Keratinocyte (primary cell): ENCODE measurements around the gene NEIL1. TPM values are rescaled to one million over a fixed set of nuclear protein-coding genes. Genes with fewer than 3 reads are reported as not detected.
A peak's percentile ranks its signal among the peaks of the same experiment; 100 is the strongest.

Experiments used
- DNase-seq: peaks from one replicate; pipeline ENCODE4 v3.0.0-alpha.2; 2011; ENCODE audit warnings: low read depth, missing footprints, low spot score
- FAIRE-seq: peaks from 2 replicates; lab custom pipeline; 2011; peaks lifted over from hg19 to GRCh38; lab: Jason Lieb, UNC
- H2AFZ ChIP-seq: 2 replicates; pipeline ENCODE4 v1.6.0; 2012; ENCODE audit warnings: low read length, control low read depth, inconsistent platforms; ENCODE audit not compliant: control insufficient read depth
- H3K27ac ChIP-seq: 2 replicates; pipeline ENCODE4 v1.5.1; 2011; ENCODE audit warnings: low read length; ENCODE audit not compliant: control insufficient read depth, insufficient read depth
- H3K27me3 ChIP-seq: 3 replicates; pipeline ENCODE4 v1.6.0; 2011; ENCODE audit warnings: low read length; ENCODE audit not compliant: control insufficient read depth, insufficient read depth; ENCODE audit errors: extremely low read depth
- H3K36me3 ChIP-seq, 2 experiments: 2 replicates in 1 of 2; 3 replicates in 1 of 2; pipeline ENCODE4 v1.5.1; 2011; ENCODE audit warnings: low read length in 2 of 2, mild to moderate bottlenecking in 1 of 2; ENCODE audit not compliant: control insufficient read depth in 2 of 2, insufficient read depth in 2 of 2; ENCODE audit errors: extremely low read depth in 1 of 2
- H3K4me1 ChIP-seq: 3 replicates; pipeline ENCODE4 v1.5.1; 2011; ENCODE audit warnings: low read length; ENCODE audit not compliant: control insufficient read depth, insufficient read depth; ENCODE audit errors: extremely low read depth
- H3K4me2 ChIP-seq: 3 replicates; pipeline ENCODE4 v1.6.0; 2011; ENCODE audit warnings: low read depth, low read length; ENCODE audit not compliant: control insufficient read depth, insufficient read depth; ENCODE audit errors: extremely low read depth
- H3K4me3 ChIP-seq, 3 experiments: fragments of 200-600 bp in 1 of 3; sonication (generic) in 1 of 3; 2 replicates in 2 of 3; 3 replicates in 1 of 3; pipeline ENCODE4 v1.5.1; 2011 to 2016; ENCODE audit warnings: low read length in 3 of 3, mild to moderate bottlenecking in 3 of 3, control low read depth in 2 of 3, inconsistent platforms in 1 of 3, low read depth in 1 of 3, mixed read lengths in 1 of 3, mixed run types in 1 of 3, moderate library complexity in 1 of 3; ENCODE audit not compliant: control insufficient read depth in 2 of 3, insufficient read depth in 2 of 3; ENCODE audit errors: extremely low read depth in 1 of 3
- H3K79me2 ChIP-seq: 2 replicates; pipeline ENCODE4 v1.6.0; 2012; ENCODE audit warnings: low read length; ENCODE audit not compliant: control insufficient read depth, insufficient read depth
- H3K9ac ChIP-seq: 3 replicates; pipeline ENCODE4 v1.6.0; 2011; ENCODE audit warnings: low read length; ENCODE audit not compliant: control insufficient read depth, insufficient read depth; ENCODE audit errors: extremely low read depth
- H3K9me1 ChIP-seq: 3 replicates; pipeline ENCODE4 v1.6.0; 2011; ENCODE audit warnings: low read length; ENCODE audit not compliant: control insufficient read depth, insufficient read depth; ENCODE audit errors: extremely low read depth
- H3K9me3 ChIP-seq: 2 replicates; pipeline ENCODE4 v1.5.1; 2012; ENCODE audit warnings: low read depth, low read length; ENCODE audit not compliant: control insufficient read depth
- H4K20me1 ChIP-seq: 3 replicates; pipeline ENCODE4 v1.6.0; 2011; ENCODE audit warnings: low read length; ENCODE audit not compliant: control insufficient read depth, insufficient read depth; ENCODE audit errors: extremely low read depth
- EZH2 ChIP-seq: IDR thresholded peaks from one replicate; pipeline ENCODE4 v1.6.1; 2012; ENCODE audit warnings: inconsistent platforms, mild to moderate bottlenecking, low read length, moderate library complexity
- dilution Hi-C: fragments of 300-500 bp; cut with MboI; formaldehyde crosslinking; loops from one replicate; pipeline ENCODE4 v1.7.0; 2020; ENCODE audit warnings: low sequenced_read_pairs; ENCODE audit not compliant: extremely low pct_ligation_motif_present
- polyA plus RNA-seq, 5 experiments: library from polyadenylated mRNA; depleted of rRNA in 3 of 5; stranded (reverse) in 3 of 5; stranded (forward) in 1 of 5; unstranded in 1 of 5; fragments of >200 nt; gene quantifications; 1 replicate in 1 of 5; 2 replicates in 3 of 5; 3 replicates in 1 of 5; pipeline versions ENCODE4 v1.2.1 to v1.2.3, GENCODE V29; 2011 to 2012; ENCODE audit warnings: missing spikeins in 2 of 5, low read depth in 1 of 5, low replicate concordance in 1 of 5
- TF ChIP-seq, protein P1 (sequence below), 3 experiments: IDR thresholded peaks in 1 of 3; conservative IDR thresholded peaks in 1 of 3; optimal IDR thresholded peaks in 1 of 3; 2 replicates in 2 of 3; 3 replicates in 1 of 3; pipeline versions ENCODE3 to v1.5.1; 2011; ENCODE audit warnings: low read length in 3 of 3, mild to moderate bottlenecking in 3 of 3, moderate library complexity in 2 of 3, control low read depth in 1 of 3, inconsistent platforms in 1 of 3; ENCODE audit not compliant: insufficient read depth in 2 of 3; ENCODE audit errors: extremely low read depth in 1 of 3

The NEIL1 gene
- polyA plus RNA-seq, 1 donor (not counting 4 experiments of a cell fraction or from before 2014, with no cell fraction given): 5.5 TPM

DNA sequence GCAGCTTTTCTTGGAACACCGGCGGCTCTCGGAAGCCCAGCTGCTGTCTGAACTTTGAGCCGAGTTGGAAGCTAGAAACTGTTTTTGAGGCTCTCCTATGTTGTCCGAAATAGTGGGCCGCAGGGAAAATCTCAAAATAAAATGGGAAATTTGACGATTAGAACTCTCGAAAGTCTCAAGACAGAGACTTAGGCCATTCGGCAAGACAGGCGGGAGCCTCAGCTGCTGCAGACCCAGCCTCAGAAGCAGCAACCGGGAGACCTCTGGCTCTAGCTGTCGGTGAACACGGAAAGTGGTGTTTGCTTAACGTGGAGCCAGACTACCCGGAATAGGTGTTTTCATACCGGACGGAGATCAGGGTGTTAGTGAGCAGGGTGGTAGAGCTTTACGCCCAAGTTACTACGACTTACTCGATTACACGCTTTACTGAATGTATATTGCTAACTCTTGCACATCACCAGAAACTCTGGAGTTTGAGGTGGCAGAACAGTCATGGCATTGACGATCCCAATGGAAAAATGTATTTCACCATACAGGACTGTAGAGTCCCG, 21.9 kb downstream of the NEIL1 start:
- H4K20me1 ChIP-seq: no peaks in the 10 kb centered on the region
- H3K27me3 ChIP-seq: no peaks in the 10 kb centered on the region
- no peaks in the 10 kb centered on the region for H3K9me1 ChIP-seq
- no peak for TF ChIP-seq EZH2
- TF ChIP-seq, protein P1, sequence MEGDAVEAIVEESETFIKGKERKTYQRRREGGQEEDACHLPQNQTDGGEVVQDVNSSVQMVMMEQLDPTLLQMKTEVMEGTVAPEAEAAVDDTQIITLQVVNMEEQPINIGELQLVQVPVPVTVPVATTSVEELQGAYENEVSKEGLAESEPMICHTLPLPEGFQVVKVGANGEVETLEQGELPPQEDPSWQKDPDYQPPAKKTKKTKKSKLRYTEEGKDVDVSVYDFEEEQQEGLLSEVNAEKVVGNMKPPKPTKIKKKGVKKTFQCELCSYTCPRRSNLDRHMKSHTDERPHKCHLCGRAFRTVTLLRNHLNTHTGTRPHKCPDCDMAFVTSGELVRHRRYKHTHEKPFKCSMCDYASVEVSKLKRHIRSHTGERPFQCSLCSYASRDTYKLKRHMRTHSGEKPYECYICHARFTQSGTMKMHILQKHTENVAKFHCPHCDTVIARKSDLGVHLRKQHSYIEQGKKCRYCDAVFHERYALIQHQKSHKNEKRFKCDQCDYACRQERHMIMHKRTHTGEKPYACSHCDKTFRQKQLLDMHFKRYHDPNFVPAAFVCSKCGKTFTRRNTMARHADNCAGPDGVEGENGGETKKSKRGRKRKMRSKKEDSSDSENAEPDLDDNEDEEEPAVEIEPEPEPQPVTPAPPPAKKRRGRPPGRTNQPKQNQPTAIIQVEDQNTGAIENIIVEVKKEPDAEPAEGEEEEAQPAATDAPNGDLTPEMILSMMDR (optimal IDR thresholded peaks at IDR 0.05 in 1 of 3, IDR thresholded peaks at IDR 0.05 in 1 of 3, conservative IDR thresholded peaks at IDR 0.05 in 1 of 3; ENCODE audit: extremely low read depth in 1 of 3, insufficient read depth in 2 of 3, low read length in 3 of 3): no peak
- peak overlapping the region; percentile 92 for H3K9ac ChIP-seq
- peak overlapping the region; percentile 74 to 84 (median 79) for H3K4me3 ChIP-seq
- no peak for DNase-seq
- peaks cover 15 to 39% of the 10 kb centered on the region in 2 experiments for H3K36me3 ChIP-seq
- H3K9me3 ChIP-seq: no peaks in the 10 kb centered on the region
- dilution Hi-C loops: no loop called here
- FAIRE-seq: peak; percentile 9
- peaks cover 12% of the 10 kb centered on the region for H3K79me2 ChIP-seq
- H3K4me2 ChIP-seq: peak overlapping the region; percentile 94
- H3K4me1 ChIP-seq: peaks cover 33% of the 10 kb centered on the region
- peak overlapping the region; percentile 72 for H3K27ac ChIP-seq
- H2AFZ ChIP-seq: peak overlapping the region; percentile 27

DNA sequence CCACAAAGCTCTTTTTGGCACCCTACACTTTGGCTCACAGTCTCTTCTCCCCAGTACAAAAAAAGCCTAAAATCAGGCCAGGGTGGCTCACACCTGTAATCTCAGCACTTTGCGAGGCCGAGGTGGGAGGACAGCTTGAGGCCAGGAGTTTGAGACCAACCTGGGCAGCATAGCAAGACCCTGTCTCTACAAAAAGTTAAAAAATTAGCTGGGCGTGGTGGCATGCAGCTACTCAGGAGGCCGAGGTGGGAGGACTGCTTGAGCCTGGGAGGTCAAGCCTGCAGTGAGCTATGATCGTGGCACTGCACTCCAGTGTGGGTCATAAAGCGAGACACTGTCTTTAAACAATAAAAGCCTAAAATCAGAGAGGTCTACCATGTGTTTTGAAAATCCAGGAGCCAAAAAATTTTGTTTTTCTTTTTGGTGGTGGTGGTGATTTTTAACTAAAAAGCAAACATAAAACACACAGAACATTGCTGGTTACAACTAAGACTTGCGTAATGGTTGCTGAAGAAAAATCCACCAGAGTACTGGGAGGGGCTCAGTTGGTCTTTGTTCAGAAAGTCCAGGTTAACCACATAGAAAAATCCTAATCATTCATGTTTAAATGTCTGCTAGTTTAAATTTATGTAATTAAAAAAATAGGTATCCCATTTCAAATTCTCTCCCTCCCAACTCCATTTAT, 23.2 kb downstream of the NEIL1 start:
- DNase-seq (no peak), FAIRE-seq (no peak)
- H3K4me3 ChIP-seq: no peak overlapping the region
- H4K20me1 ChIP-seq: no peaks in the 10 kb centered on the region
- H3K79me2 ChIP-seq: peaks cover 12% of the 10 kb centered on the region
- H3K27ac ChIP-seq: peak overlapping the region; percentile 72
- H3K36me3 ChIP-seq: peaks cover 14 to 36% of the 10 kb centered on the region in 2 experiments
- H3K27me3 ChIP-seq: no peaks in the 10 kb centered on the region
- H3K4me1 ChIP-seq: peaks cover 33% of the 10 kb centered on the region
- H3K4me2 ChIP-seq: peak overlapping the region; percentile 94
- no peak for TF ChIP-seq EZH2
- TF ChIP-seq, protein P1 (optimal IDR thresholded peaks at IDR 0.05 in 1 of 3, IDR thresholded peaks at IDR 0.05 in 1 of 3, conservative IDR thresholded peaks at IDR 0.05 in 1 of 3; ENCODE audit: extremely low read depth in 1 of 3, insufficient read depth in 2 of 3, low read length in 3 of 3): no peak
- H2AFZ ChIP-seq: no peak overlapping the region
- H3K9me3 ChIP-seq: no peaks in the 10 kb centered on the region
- H3K9me1 ChIP-seq: no peaks in the 10 kb centered on the region
- dilution Hi-C loops: no loop called here
- peak overlapping the region; percentile 92 for H3K9ac ChIP-seq
